Stimulated activated CD4-positive, alpha-beta T cell treated with anti-CD3 and anti-CD28 coated beads, TNF-alpha, amount 100 ng/mL, for 4 hours (primary cell): ENCODE measurements around the gene LRP3.
"Not testable (repeated sequence)": the region's sequence is repeated elsewhere in the genome, so short reads cannot be mapped to it uniquely, and the experiment has no call there.

ENCODE experiments used
- DNase-seq, 3 experiments: peaks; one replicate each; pipeline ENCODE4 v3.0.0-alpha.2; 2020; ENCODE audit warnings: low read depth in 3 of 3

Gene LRP3

GRCh38 chr19:33217881-33218280, 23.8 kb downstream of the LRP3 start:
- DNase-seq: no peak

- DNase-seq: no peak
These were observed 25.2 kb downstream of the LRP3 start for GRCh38 chr19:33219261-33219815.

DNA sequence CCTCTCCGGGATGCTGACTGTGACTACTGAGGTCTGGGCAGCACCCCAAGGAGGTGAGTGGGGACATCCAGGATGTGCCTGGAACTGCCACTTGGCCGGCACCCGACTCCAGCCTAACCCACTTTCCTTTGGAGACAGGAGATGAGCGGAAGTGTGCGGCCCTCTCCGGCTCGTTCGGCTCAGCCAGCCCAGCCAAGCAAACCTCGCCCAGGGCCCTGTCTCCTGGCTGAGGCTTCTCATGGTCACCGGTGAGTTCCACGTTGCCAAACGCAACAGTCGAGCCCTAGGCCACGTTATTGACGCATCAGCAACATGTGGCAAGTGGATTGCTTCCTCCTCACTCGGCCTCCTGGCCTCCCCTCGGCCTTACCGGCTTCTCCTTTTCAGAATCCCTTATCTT, 26.0 kb downstream of the LRP3 start:
- no peak for DNase-seq

- no peak for DNase-seq
These were observed 26.6 kb downstream of the LRP3 start for GRCh38 chr19:33220735-33221134.

GRCh38 chr19:33221638-33222037, 27.5 kb downstream of the LRP3 start:
- DNase-seq: no peak

DNA sequence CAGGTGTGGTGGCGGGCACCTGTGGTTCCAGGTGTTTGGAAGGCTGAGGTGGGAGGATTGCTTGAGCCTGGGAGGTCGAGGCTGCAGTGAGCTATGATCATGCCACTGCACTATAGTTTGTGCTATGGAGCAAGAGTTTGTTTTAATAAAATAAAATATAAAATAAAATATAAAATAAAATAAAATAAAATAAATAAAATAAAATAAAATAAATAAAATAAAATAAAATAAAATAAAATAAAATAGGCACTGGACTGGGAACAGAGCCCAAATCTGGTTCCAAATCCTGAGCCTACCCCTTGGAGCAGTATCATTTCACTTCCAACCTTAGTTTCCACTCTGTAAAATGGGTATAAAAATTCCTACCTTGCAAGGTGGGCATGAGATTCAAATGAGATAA, 28.1 kb downstream of the LRP3 start:
- DNase-seq: not testable (repeated sequence)

DNA sequence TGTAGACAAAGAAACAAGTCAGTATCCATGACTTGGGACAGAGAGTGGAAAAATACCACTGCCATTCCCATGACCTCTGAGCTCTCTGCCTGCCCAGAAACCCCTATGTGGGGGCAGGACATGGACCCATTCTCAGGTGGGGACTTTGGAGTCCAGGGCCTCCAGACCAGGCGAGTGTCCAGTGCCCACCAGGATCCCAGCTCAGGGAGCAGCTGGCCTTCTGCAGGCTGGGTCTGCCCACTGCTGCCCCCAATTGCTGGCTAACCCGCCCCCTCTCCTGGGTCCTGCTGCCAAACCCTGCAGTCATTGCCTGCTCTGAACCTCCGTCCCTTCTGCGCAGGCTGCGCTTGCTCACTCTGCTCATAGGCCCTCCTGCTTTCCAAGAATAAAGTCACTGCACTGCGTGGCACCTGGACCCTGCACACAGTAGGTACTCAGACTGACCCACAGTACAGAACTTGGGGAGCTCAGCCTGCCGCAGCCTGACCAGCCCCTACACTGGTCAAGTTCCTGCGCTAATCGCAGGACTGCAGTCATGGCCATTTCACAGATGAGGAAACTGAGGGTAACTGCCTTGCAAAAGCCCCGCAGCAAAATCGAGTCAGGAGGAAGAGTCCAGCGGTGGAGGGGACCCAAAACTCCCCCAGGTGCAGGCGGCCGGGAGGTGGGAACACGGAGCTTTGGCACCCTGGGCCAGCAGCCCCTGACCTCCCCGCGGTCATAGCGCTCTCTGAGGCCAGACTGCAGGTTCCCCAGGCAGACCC, 30.7 kb downstream of the LRP3 start:
- no peak for DNase-seq

GRCh38 chr19:33225458-33225926, 31.4 kb downstream of the LRP3 start, which contains the start of gene SLC7A10:
TSS of gene SLC7A10 (minus strand) at chr19:33225850. CDS start at chr19:33225703, 147 bp downstream.
- no peak for DNase-seq

DNA sequence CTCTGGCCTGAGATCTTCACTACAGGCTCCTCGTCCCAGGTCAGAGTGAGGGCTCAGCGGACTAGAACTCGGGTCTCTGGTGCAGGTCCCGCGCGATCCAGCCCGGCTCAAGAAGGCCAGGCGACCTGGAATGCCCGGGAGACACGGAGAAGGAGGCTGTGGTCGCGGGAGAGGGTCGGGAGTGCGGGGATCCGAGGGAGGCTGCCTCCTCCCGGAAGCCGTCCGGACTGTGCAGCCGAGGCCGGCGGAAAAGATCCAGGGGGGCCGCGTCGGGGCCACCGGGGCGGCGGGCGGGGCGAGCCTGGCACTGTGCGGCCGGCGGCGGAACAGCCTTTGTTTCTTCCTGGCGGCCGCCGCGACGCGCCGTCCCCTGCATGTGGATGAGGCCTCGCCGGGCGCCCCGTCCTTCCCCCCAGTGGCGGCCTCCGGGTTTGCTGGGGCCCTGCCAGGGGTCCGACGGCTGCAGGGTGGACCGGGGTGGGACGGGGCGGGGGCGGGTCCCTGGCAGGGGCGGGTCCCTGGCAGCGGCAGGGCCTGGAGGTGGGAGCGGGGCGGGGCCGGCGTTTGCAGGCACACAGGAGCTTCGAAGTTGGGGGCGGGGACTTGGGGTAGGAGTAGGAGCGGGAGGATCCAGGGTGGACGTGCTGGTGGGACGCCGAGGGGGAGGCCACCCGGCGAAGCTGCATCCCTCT, 32.6 kb downstream of the LRP3 start:
- DNase-seq: no peak

- DNase-seq: no peak
These were observed 33.1 kb downstream of the LRP3 start for GRCh38 chr19:33227242-33227650.

DNA sequence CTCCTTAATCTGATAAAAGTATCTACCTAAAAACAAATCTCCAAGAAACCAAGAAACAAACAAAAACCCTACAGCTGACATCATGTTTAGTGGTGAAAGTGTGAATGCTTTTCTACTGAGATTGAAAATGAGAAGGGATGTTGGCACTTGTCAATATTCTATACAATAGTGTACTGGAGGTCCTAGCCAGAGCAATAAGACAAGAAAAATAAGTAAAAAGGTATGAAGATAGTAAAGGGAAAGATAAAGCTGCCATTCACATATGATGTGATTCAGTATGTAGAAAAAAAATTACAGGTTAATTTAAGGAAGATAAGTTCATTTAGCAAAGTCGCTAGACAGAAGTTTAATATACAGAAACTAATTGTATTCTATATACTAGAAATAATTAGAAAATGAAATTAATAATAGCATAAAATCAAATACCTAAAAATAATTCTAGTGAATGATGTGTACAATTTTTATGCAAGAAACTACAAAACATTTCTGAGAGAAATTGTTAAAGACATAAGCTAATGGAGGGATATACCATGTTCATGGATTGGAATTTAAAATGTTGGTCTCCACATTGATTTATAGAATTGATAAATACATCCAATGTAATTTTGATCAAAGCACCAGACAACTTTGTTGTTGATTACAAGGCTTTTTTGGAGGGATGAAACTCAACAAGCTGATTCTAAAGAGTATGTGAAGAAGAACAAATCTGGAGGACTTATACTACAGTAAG, 33.9 kb downstream of the LRP3 start:
- no peak for DNase-seq

- no peak for DNase-seq
These were observed 35.8 kb downstream of the LRP3 start for GRCh38 chr19:33229962-33230361.

DNA sequence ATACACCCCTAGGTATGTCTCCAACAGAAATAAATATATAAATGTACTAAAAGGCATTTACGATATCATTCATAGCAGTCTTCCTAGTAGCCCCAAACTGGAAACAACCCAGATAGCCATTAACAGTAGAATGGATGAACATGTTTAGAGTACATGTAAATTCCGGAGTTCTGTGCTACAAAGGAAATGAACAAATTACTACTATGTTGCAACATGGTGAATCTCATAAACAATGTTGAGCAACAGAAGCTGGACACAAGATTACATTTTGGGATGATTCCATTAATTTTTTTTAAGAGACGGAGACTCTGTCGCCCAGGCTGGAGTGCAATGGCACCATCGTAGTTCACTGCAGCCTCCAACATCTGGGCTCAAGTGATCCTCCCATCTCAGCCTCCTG, 37.4 kb downstream of the LRP3 start:
- DNase-seq: no peak

GRCh38 chr19:33232656-33233055, 38.5 kb downstream of the LRP3 start:
- DNase-seq: no peak

GRCh38 chr19:33233056-33233873, 39.1 kb downstream of the LRP3 start:
- DNase-seq: no peak

GRCh38 chr19:33234092-33234491, 40.0 kb downstream of the LRP3 start:
- no peak for DNase-seq

GRCh38 chr19:33234736-33235135, 40.6 kb downstream of the LRP3 start:
- no peak for DNase-seq

GRCh38 chr19:33235269-33235995, 41.3 kb downstream of the LRP3 start:
- DNase-seq: peak; percentile 59 to 72 (median 71)

- no peak for DNase-seq
These were observed 41.8 kb downstream of the LRP3 start for GRCh38 chr19:33235996-33236350.

- no peak for DNase-seq
These were observed 42.7 kb downstream of the LRP3 start for GRCh38 chr19:33236696-33237390.
